Trophoblast cell (in vitro differentiated cells and primary cell): ENCODE data around the gene MYO1D.

ENCODE experiments used
- DNase-seq, 2 donors: peaks; one replicate each; pipeline ENCODE4 v3.0.0-alpha.2; 2016
- H2AFZ ChIP-seq: 2 replicates; pipeline ENCODE4 v1.6.1; 2013; ENCODE audit warnings: low read length, moderate library complexity, mild to moderate bottlenecking; ENCODE audit not compliant: insufficient read depth, poor library complexity
- H2AK5ac ChIP-seq: 2 replicates; pipeline ENCODE4 v1.6.1; 2013; ENCODE audit warnings: mild to moderate bottlenecking, low read length
- H2BK120ac ChIP-seq: 2 replicates; pipeline ENCODE4 v1.6.1; 2013; ENCODE audit warnings: low read length, mild to moderate bottlenecking, moderate library complexity; ENCODE audit not compliant: insufficient read depth, poor library complexity
- H2BK12ac ChIP-seq: 2 replicates; pipeline ENCODE4 v1.6.1; 2013; ENCODE audit warnings: mild to moderate bottlenecking, low read length, moderate library complexity
- H2BK5ac ChIP-seq: 2 replicates; pipeline ENCODE4 v1.6.1; 2013; ENCODE audit warnings: low read length, low read depth, moderate library complexity, mild to moderate bottlenecking; ENCODE audit not compliant: poor library complexity
- H3K14ac ChIP-seq: 2 replicates; pipeline ENCODE4 v1.6.1; 2013; ENCODE audit warnings: mild to moderate bottlenecking, low read length
- H3K18ac ChIP-seq: 2 replicates; pipeline ENCODE4 v1.6.1; 2013; ENCODE audit warnings: mild to moderate bottlenecking, low read length
- H3K23ac ChIP-seq: 2 replicates; pipeline ENCODE4 v1.6.1; 2013; ENCODE audit warnings: low read length
- H3K27ac ChIP-seq: 2 replicates; pipeline ENCODE4 v1.5.1; 2013; ENCODE audit warnings: low read depth, mild to moderate bottlenecking, inconsistent platforms, low read length, moderate library complexity
- H3K27me3 ChIP-seq: 2 replicates; pipeline ENCODE4 v1.6.1; 2013; ENCODE audit warnings: inconsistent platforms, mild to moderate bottlenecking, low read length, moderate library complexity; ENCODE audit not compliant: insufficient read depth
- H3K36me3 ChIP-seq, 2 experiments: 1 replicate in 1 of 2; 2 replicates in 1 of 2; pipeline ENCODE4 v1.6.1; 2013; ENCODE audit warnings: low read length in 2 of 2, mild to moderate bottlenecking in 2 of 2, moderate library complexity in 1 of 2; ENCODE audit not compliant: insufficient read depth in 2 of 2, control insufficient read depth in 1 of 2
- H3K4ac ChIP-seq: 2 replicates; pipeline ENCODE4 v1.6.1; 2013; ENCODE audit warnings: low read depth, mild to moderate bottlenecking, low read length, moderate library complexity
- H3K4me1 ChIP-seq, 2 experiments: 1 replicate in 1 of 2; 2 replicates in 1 of 2; pipeline ENCODE4 v1.6.1; 2013; ENCODE audit warnings: low read length in 2 of 2, mild to moderate bottlenecking in 2 of 2, moderate library complexity in 1 of 2; ENCODE audit not compliant: insufficient read depth in 2 of 2, control insufficient read depth in 1 of 2
- H3K4me2 ChIP-seq: 2 replicates; pipeline ENCODE4 v1.6.1; 2013; ENCODE audit warnings: inconsistent platforms, mild to moderate bottlenecking, low read length, moderate library complexity
- H3K4me3 ChIP-seq: 2 replicates; pipeline ENCODE4 v1.5.1; 2013; ENCODE audit warnings: mild to moderate bottlenecking, low read depth, low read length, inconsistent platforms
- H3K79me1 ChIP-seq: one replicate; pipeline ENCODE4 v1.6.1; 2013; ENCODE audit warnings: low read length
- H3K79me2 ChIP-seq: 2 replicates; pipeline ENCODE4 v1.6.1; 2013; ENCODE audit warnings: low read length, mild to moderate bottlenecking; ENCODE audit not compliant: control insufficient read depth, insufficient read depth, poor library complexity
- H3K9ac ChIP-seq: 2 replicates; pipeline ENCODE4 v1.6.1; 2013; ENCODE audit warnings: mild to moderate bottlenecking, low read length
- H3K9me3 ChIP-seq: 2 replicates; pipeline ENCODE4 v1.6.1; 2013; ENCODE audit warnings: low read depth, mild to moderate bottlenecking, control low read depth, inconsistent platforms, low read length; ENCODE audit not compliant: insufficient read depth
- H4K12ac ChIP-seq: 2 replicates; pipeline ENCODE4 v1.6.1; 2013; ENCODE audit warnings: low read depth, mild to moderate bottlenecking, low read length, moderate library complexity
- H4K8ac ChIP-seq: 2 replicates; pipeline ENCODE4 v1.6.1; 2013; ENCODE audit warnings: low read depth, mild to moderate bottlenecking, low read length, moderate library complexity
- H4K91ac ChIP-seq: one replicate; pipeline ENCODE4 v1.6.1; 2013; ENCODE audit warnings: low read depth, mild to moderate bottlenecking, low read length, moderate library complexity
- WGBS: extraction: QIAGEN DNeasy Blood & Tissue Kit; methylation state at CpG from one replicate; pipeline ENCODE4 v1.1.7; 2013; ENCODE audit warnings: missing lambda C conversion rate; ENCODE audit not compliant: insufficient read length, insufficient coverage; ENCODE audit errors: extremely low coverage; 5-methylcytosine and 5-hydroxymethylcytosine counted together

Gene MYO1D

DNA sequence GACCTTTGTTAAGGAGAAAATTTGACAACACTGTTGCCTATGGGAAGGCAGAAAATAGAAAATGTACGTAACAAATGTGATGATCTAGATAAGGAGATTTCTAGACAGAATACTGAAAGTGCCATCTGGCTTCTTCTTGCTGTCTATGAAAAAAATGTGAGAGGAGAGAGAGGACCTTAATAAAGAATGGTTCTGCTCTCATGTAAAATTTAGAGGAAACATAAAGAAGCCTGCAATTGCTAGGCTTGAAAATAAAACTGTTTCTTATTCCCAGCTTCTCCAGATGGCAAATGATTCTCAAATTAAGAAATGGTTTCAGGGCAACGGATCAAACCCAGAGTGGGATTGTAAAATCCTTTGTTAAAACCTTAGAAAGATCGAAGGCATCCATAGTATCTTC is 261.6 kb downstream of the MYO1D start:
- Histone ChIP-seq H4K12ac (no peak overlapping the region), H4K91ac (no peak overlapping the region), H2AK5ac (no peak overlapping the region), H3K4me3 (no peak overlapping the region), H3K4ac (no peak overlapping the region), H3K9me3 (no peaks in the 10 kb centered on the region), H4K8ac (no peak overlapping the region), H2BK5ac (no peak overlapping the region), H3K9ac (no peak overlapping the region), H3K4me1 (no peaks in the 10 kb centered on the region), H3K4me2 (no peak overlapping the region), H2BK120ac (no peak overlapping the region), H3K23ac (no peak overlapping the region), H3K27me3 (no peaks in the 10 kb centered on the region), H3K18ac (no peak overlapping the region), H3K36me3 (no peaks in the 10 kb centered on the region), H2BK12ac (no peak overlapping the region), H3K79me1 (no peaks in the 10 kb centered on the region), H3K27ac (no peak overlapping the region), H3K79me2 (no peaks in the 10 kb centered on the region), H3K14ac (no peak overlapping the region), H2AFZ (no peak overlapping the region)
- DNase-seq, result no peak
- WGBS, result no CpG with 5 or more reads among the region's 3 CpGs

- H3K4ac ChIP-seq, result no peak overlapping the region
- H2AK5ac ChIP-seq, result no peak overlapping the region
- no peak overlapping the region for H3K27ac ChIP-seq
- H3K4me2 ChIP-seq, result no peak overlapping the region
- H2BK120ac ChIP-seq, result no peak overlapping the region
- no peak overlapping the region for H4K91ac ChIP-seq
- H3K79me1 ChIP-seq, result no peaks in the 10 kb centered on the region
- no peak for DNase-seq
- H2BK12ac ChIP-seq, result no peak overlapping the region
- H3K4me1 ChIP-seq, result no peaks in the 10 kb centered on the region
- H3K4me3 ChIP-seq, result no peak overlapping the region
- WGBS, result no CpG with 5 or more reads among the region's 6 CpGs
- H2BK5ac ChIP-seq, result no peak overlapping the region
- no peaks in the 10 kb centered on the region for H3K36me3 ChIP-seq
- H4K8ac ChIP-seq, result no peak overlapping the region
- H4K12ac ChIP-seq, result no peak overlapping the region
- no peak overlapping the region for H2AFZ ChIP-seq
- no peak overlapping the region for H3K23ac ChIP-seq
- H3K9ac ChIP-seq, result no peak overlapping the region
- no peaks in the 10 kb centered on the region for H3K79me2 ChIP-seq
- H3K14ac ChIP-seq, result no peak overlapping the region
- H3K9me3 ChIP-seq, result no peaks in the 10 kb centered on the region
- no peaks in the 10 kb centered on the region for H3K27me3 ChIP-seq
- no peak overlapping the region for H3K18ac ChIP-seq
Observed at GRCh38 chr17:32610943-32611342, 266.0 kb downstream of the MYO1D start.

GRCh38 chr17:32609884-32610650 is 266.9 kb downstream of the MYO1D start:
- H3K23ac ChIP-seq, result no peak overlapping the region
- H3K36me3 ChIP-seq, result no peaks in the 10 kb centered on the region
- no peak overlapping the region for H3K14ac ChIP-seq
- H3K27me3 ChIP-seq, result no peaks in the 10 kb centered on the region
- H3K79me2 ChIP-seq, result no peaks in the 10 kb centered on the region
- H2AK5ac ChIP-seq, result no peak overlapping the region
- H3K4me3 ChIP-seq, result no peak overlapping the region
- H3K9ac ChIP-seq, result no peak overlapping the region
- H3K4me2 ChIP-seq, result no peak overlapping the region
- H3K27ac ChIP-seq, result no peak overlapping the region
- H3K18ac ChIP-seq, result no peak overlapping the region
- no peak overlapping the region for H4K91ac ChIP-seq
- no peak overlapping the region for H2BK120ac ChIP-seq
- no peaks in the 10 kb centered on the region for H3K4me1 ChIP-seq
- H2BK5ac ChIP-seq, result no peak overlapping the region
- no peak overlapping the region for H2BK12ac ChIP-seq
- H3K79me1 ChIP-seq, result no peaks in the 10 kb centered on the region
- no peak overlapping the region for H4K12ac ChIP-seq
- WGBS, result no CpG with 5 or more reads among the region's 7 CpGs
- no peak for DNase-seq
- H3K4ac ChIP-seq, result no peak overlapping the region
- H3K9me3 ChIP-seq, result no peaks in the 10 kb centered on the region
- no peak overlapping the region for H2AFZ ChIP-seq
- H4K8ac ChIP-seq, result no peak overlapping the region

DNA sequence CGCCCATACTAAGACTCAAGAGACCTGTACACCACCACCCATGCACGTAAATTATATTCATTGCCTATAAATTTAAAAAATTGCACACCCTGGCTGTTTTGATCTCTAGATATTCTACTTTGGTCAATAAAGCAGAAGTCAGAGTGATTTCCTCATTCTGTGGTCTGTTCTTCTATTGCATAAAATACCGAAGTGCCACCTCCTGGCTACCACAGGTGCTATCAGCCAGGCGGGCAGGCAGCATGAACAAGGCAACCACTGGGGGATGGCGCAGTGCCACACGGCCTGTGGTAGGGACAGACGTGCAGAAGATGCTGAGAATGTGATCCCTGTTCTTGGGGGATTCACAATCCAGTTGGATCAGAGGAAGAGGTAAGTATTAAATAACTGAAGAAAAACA is 267.8 kb downstream of the MYO1D start:
- Histone ChIP-seq H2BK5ac (no peak overlapping the region), H3K27ac (no peak overlapping the region), H4K12ac (no peak overlapping the region), H3K9ac (no peak overlapping the region), H4K91ac (no peak overlapping the region), H3K79me1 (no peaks in the 10 kb centered on the region), H2AFZ (no peak overlapping the region), H2BK12ac (no peak overlapping the region), H2AK5ac (no peak overlapping the region), H3K9me3 (no peaks in the 10 kb centered on the region), H3K4ac (no peak overlapping the region), H2BK120ac (no peak overlapping the region), H3K27me3 (no peaks in the 10 kb centered on the region), H3K79me2 (no peaks in the 10 kb centered on the region), H3K4me1 (no peaks in the 10 kb centered on the region), H3K23ac (no peak overlapping the region), H3K4me2 (no peak overlapping the region), H3K36me3 (no peaks in the 10 kb centered on the region), H3K4me3 (no peak overlapping the region), H3K18ac (no peak overlapping the region), H3K14ac (no peak overlapping the region), H4K8ac (no peak overlapping the region)
- WGBS, result no CpG with 5 or more reads among the region's 7 CpGs
- DNase-seq, result no peak
